SKM-1 treated with dmso at 0.1 percent for 144 hours (cell line): Measurements from ENCODE around the gene DUSP11.
A peak's percentile ranks its signal among the peaks of the same experiment; 100 is the strongest.
"Not testable (repeated sequence)": the region's sequence is repeated elsewhere in the genome, so short reads cannot be mapped to it uniquely, and the experiment has no call there.

Source experiments
- DNase-seq: peaks from one replicate; lab custom pipeline; 2025; ENCODE audit not compliant: unreplicated experiment; lab: John Stamatoyannopoulos, UW

The DUSP11 gene

DNA sequence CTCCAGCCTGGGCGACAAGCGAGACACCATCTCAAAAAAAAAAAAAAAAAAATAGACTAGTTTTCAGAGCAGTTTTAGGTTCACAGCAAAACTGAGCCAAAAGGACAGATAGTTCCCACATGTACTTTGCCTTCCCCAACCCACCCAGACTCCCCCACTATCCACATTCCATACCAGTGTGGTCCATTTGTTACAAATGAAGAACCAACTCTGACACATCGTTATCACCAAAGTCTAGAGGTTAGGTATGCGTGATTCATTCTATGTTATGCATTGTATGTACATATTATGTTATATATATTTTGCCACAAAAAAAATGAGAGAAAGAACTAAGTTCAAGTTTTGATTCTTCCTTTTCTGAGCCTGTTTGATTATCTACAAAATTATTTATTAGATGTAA is 3.5 kb downstream of the DUSP11 start:
- DNase-seq, result no peak

GRCh38 chr2:73772819-73773218 is 7.1 kb downstream of the DUSP11 start:
- no peak for DNase-seq

DNA sequence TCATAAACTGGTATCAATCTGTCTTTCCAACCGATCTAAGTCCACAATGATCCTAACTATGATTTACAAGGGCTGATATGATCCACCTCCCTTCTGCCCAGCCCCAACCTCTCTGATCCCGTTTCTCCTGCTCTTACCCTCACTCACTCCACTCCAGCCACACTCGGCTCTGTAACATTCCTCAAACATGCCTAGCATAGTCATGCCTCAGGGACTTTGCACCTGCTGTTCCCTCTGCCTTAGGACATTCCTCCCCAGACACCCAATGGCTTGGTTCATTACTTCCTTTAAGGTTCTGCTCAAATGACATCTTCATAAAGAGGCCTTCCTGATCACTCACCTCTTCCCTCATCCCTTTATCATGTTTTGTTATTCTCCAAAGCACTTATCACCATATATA is 9.2 kb downstream of the DUSP11 start:
- DNase-seq, result no peak

GRCh38 chr2:73766994-73767393 is 12.9 kb downstream of the DUSP11 start:
- no peak for DNase-seq

GRCh38 chr2:73766349-73766748 is 13.6 kb downstream of the DUSP11 start:
- DNase-seq, result no peak

- no peak for DNase-seq
Measured at GRCh38 chr2:73764945-73765344, 15.0 kb downstream of the DUSP11 start.

GRCh38 chr2:73762571-73762970 is 17.3 kb downstream of the DUSP11 start:
- DNase-seq, result no peak

GRCh38 chr2:73759904-73760303 is 20.0 kb downstream of the DUSP11 start:
- no peak for DNase-seq

- no peak for DNase-seq
Measured at GRCh38 chr2:73759285-73759764, 20.6 kb downstream of the DUSP11 start.

DNA sequence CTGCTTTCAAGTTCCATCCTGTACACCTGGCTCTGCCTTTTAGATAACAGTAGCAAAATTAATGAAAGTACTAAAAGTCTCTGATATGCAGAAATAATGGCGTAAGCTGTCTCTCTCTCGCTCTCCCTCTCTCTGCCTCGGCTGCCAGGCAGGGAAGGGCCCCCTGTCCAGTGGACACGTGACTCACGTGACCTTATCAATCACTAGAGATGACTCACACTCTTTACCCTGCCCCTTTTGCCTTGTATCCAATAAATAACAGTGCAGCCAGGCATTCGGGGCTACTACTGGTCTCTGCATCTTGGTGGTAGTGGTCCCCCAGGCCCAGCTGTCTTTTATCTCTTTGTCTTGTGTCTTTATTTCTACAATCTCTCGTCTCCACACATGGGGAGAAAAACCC is 25.6 kb downstream of the DUSP11 start:
- DNase-seq, result not testable (repeated sequence)

GRCh38 chr2:73749314-73749713 is 30.6 kb downstream of the DUSP11 start:
- no peak for DNase-seq

- DNase-seq, result no peak
Measured at GRCh38 chr2:73746877-73747208, 33.1 kb downstream of the DUSP11 start.

GRCh38 chr2:73746015-73746876 is 33.7 kb downstream of the DUSP11 start:
- DNase-seq, result no peak

- DNase-seq, result no peak
Measured at GRCh38 chr2:73740767-73741166, 39.1 kb downstream of the DUSP11 start.

DNA sequence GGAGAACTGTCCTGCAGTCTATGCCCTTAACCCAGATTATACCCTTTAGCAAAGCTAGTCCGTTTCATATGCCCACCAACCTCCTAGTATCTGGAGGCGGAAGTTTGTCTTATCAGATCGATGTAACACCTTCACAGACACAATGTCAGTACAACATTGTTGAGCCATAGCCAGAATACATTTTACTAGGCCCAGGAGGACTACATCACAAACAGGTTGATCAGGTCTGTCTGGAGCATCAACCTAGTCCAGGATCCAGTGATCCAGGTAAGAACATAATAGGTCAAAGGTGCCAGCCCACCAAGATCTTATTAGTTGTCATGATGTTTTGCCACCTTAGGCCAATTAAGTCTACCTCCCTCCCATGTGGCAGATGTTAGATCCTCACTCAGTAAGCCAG is 40.8 kb downstream of the DUSP11 start:
- DNase-seq, result no peak

- peak; percentile 98 for DNase-seq
Measured at GRCh38 chr2:73736855-73737779, 42.8 kb downstream of the DUSP11 start, which contains the start of gene TPRKB. TPRKB (minus strand) TSS chr2:73737345; CDS start chr2:73734569, 2,776 bp downstream.

GRCh38 chr2:73736378-73736777 is 43.5 kb downstream of the DUSP11 start:
- DNase-seq, result no peak

GRCh38 chr2:73730810-73731209 is 49.1 kb downstream of the DUSP11 start:
- DNase-seq, result no peak

- DNase-seq, result no peak
Measured at GRCh38 chr2:73728711-73729110, 51.2 kb downstream of the DUSP11 start.

DNA sequence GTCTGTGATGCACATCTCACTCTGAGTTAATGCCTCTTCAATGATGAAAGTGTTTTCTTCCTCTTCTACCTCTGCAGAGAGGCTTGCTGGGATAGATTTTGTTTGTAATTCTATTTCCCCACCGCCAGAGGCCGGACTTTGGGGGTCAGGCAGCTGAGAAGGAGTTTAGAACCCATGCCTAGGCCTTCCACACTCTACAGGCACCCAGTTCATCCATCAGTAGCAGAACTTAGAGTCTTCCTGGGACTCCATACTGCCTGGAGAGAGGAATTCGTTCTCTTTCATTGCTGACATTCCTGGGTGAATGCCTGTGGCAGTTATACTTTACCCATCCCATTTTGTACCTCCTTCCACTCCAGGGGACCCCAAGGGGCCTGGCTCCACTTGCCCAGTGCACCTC is 51.9 kb downstream of the DUSP11 start:
- no peak for DNase-seq

DNA sequence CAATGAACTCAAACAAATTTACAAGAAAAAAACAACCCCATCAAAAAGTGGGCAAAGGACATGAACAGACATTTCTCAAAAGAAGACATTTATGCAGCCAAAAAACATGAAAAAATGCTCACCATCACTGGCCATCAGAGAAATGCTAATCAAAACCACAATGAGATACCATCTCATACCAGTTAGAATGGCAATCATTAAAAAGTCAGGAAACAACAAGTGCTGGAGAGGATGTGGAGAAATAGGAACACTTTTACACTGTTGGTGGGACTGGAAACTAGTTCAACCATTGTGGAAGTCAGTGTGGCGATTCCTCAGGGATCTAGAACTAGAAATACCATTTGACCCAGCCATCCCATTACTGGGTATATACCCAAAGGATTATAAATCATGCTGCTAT is 53.2 kb downstream of the DUSP11 start:
- DNase-seq, result not testable (repeated sequence)
